Fibroblast of pulmonary artery (primary cell): Measurements from ENCODE around the gene PSD2.

Experiments used
- DNase-seq: peaks from one replicate; pipeline ENCODE4 v3.0.0-alpha.2; 2010; ENCODE audit warnings: low read depth
- H3K4me3 ChIP-seq: replicated peaks from 2 replicates; pipeline ENCODE4 v1.5.1; 2011; ENCODE audit warnings: low read depth, mild to moderate bottlenecking, control low read depth, low read length, moderate library complexity
- CTCF ChIP-seq: IDR thresholded peaks from 2 replicates; pipeline ENCODE4 v1.5.1; 2011; ENCODE audit warnings: mild to moderate bottlenecking, control low read depth, low read length, inconsistent platforms; ENCODE audit errors: missing control alignments

PSD2 gene

DNA sequence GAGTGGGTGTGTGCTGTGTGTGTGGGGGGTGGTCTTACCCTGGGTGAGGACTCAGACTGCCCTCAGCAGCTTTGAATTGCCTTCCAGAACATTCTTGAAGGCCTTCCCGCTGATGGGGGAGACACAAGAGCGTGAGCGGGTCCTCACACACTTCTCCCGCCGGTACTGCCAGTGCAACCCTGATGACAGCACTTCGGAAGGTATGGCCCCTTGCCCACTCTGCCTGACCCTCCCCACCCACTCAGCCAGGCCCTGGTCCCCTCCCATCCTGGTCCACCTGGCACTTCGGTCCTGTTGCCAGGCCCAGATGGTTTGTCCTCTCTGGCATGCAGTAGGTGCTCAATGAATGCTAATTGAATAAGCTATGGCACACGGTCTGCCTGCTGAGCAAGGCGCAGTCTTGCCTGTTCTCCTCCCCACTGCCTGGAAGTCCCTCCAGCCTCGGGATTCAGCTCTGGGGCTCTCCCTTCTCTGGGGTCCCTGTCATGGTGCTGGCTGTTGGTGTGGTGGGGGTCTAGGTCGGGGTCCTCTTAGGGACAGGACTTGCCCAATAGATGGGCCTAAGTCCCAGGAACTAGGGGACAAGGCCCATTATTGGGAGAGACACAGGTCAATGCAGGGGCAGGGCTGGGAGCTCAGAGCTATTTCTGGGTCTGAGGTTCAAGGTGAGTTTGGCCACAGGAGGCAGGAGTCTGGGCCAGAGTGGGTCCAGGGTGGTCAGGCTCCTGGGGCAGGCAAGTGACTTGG is 26.4 kb downstream of the PSD2 start:
- H3K4me3 ChIP-seq: no peak overlapping the region
- TF ChIP-seq CTCF: no peak
- no peak for DNase-seq

DNA sequence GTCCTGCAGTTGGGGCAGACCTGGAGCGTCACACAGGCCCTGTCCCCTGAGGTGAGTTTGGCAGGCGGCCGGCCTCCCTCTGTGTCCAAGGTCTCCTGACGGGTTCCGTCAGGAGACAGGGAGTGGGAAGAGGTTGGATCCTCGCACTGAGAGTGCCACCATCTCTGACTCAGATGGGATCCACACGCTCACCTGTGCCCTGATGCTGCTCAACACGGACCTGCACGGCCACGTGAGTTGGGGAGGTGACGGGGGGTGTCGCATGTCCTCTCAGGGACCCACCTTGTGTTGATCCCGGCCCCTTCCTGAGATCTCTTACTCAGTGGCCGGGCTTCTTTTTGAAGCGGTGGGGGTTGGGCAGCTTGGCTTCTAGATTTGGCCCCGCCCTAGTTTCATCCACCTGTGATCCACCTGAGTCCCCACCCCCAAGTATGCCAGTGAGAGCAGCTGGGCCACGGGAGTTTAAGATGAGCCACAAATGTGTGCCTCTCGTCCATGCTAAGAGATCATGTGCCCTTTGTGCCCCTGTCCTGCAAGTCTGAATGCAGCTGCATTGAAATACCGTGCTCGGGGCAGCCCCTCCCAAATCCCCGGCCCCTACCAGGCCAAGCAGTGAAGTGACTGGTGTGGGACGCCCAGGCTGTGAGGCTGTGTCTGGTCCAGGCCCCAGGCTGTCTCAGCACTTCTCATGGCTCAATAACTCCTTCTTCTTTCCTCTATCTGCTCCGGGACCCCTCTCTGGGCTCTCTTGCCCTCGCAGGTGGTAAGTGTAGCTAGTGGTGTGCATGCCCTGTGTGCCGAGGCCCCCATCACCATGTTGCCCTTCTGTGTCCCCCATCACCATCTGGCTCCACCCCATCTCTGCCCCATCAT is 27.2 kb downstream of the PSD2 start:
- DNase-seq: no peak
- TF ChIP-seq CTCF: no peak
- H3K4me3 ChIP-seq: no peak overlapping the region

DNA sequence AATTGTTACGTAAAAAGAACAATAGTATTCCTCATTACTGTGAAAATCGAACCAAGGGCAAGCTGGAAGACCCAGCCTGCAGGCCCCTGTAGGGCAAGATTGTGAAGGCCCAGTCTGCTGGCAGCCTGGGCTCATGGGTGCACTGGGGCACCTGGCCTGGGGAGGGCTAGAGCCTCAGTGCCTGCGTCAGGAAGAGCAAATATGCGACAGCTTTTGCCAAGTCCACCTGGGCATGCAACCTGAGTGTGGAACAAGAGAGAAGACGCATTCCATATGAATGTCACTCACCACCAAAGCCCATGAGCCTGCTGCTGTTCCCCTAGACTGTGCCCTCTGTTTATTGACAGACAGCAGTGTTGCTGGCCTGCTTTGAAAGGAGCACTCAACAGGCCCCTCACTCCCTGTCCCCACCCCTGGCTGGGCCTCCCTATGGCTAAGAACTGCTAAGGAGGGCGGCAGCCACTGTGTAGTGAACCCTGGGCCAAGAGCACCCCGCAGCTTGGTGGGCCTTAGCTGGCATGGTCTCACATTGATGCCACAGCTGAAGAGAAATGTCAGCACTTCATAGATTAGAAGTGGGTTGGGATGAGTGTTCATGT is 28.2 kb downstream of the PSD2 start:
- TF ChIP-seq CTCF: no peak
- DNase-seq: no peak
- no peak overlapping the region for H3K4me3 ChIP-seq

DNA sequence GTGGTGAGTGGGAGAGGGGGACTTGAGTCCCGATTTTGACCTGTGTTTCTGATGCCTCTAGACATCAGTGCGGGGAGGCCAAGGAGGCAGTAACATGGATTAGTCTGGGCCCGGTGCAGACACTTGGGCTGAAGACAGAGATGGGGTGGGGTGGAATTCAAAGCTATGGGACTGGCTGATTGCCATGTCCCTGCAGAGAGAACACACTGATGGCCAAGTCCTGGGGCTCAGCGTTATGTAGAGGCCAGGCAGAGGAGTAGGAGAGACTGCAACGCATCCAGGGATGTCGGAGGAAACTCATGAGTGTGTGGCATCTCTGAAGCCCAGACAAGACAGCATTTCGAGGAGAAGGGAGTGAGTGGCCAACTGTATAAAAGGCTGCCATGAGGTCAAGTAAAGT is 30.1 kb downstream of the PSD2 start:
- no peak for TF ChIP-seq CTCF
- no peak for DNase-seq

DNA sequence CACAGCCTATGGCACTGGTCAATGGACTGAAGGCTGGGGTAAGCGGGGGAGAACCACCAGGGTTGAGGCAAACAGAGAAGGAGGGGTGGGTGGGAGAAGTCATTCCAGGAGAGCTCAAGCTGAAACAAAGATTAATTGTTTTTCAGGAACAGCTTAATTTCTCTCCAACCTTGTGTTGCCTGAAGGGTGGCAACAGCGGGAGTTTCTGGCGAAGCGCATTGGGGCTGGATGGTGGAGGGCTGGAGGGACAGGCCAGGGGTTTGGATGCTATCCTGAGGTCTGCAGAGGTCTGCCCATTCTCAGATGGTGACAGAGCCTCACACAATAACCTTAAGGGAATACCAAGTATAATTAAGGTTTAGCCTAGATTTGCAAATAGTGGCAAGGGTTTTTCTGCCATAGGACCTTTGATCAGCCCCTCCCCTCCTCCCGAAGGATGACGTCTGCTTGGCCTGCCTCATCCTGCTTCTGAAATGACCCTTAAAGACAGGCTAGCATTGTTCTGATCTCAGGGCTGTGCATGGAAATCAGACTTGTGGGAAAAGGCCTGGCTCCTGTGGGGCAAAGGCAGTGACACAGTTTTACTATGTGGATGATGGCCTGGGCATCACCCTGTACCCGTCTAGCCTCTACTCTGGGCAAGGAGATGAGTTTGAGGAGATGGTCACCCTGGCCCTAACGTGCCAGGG is 32.7 kb downstream of the PSD2 start:
- H3K4me3 ChIP-seq: no peak overlapping the region
- no peak for DNase-seq
- TF ChIP-seq CTCF: no peak

More for the DNA sequence above, 30.1 kb downstream of the PSD2 start:
- H3K4me3 ChIP-seq: no peak overlapping the region

DNA sequence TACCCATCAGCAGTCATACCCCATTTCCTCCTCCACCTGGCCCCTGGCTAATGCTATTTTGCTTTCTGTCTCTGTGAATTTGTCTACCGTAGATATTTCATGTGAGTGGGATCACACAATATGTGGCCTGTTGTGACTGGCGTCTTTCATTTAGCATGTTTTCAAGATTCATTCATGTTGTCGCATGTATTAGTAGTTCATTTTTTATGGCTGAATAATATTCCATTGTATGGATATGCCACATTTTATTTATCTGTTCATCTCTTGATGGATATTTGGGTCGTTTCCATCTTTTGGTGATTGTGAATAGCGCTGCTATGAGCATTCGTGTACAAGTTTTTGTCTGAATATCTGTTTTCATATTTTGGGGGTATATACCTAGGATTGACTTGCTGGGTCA is 33.9 kb downstream of the PSD2 start:
- H3K4me3 ChIP-seq: no peak overlapping the region
- TF ChIP-seq CTCF: no peak
- DNase-seq: no peak
